ENCODE data around the gene ATG4A.

Gene ATG4A

DNA sequence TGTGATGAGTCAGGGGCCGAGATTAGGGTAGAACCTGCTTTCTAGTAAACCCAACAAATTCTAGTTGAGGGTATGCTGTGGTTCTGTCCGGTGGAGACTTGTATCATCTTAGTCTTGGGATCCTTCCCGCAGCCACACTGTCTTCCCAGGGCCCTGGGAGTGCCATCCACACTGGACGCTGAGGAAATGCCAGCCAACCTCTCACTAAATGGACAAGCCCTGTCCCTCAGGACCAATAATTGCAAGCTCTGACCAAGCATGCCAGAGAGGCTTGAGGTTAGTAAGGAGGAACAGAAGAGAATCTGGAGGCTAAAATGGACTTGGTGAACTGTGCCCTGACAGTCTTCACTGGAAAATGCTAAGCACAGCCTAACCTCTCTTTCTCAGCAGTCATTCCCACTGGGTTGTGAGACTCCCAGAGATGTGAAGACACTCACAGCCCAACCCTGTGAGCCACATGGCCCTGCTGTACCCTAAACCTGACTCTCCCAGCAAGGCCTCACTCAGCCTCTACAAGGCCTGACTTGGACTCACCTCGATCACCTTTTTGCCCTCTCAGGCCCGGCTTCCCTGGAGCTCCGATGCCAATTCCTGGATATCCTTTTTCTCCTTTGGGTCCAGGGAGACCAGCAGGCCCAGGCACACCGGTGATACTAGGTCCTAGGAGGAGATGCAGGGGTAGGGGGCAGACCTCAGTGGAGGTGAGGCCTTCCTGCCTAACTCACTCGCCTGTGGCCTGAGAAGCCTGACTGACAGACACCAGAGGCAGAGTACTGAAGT, 77.6 kb downstream of the ATG4A start:
- H3K27ac ChIP-seq (ENCODE audit: low read length, poor library complexity, severe bottlenecking) = no peak overlapping the region
- no peak overlapping the region for H4K8ac ChIP-seq (ENCODE audit: low read length)
- H2BK12ac ChIP-seq (ENCODE audit: low read length in 2 of 2) = no peak overlapping the region
- 92% methylated on average over 2 of the region's 9 CpGs for WGBS
- no peak overlapping the region for H3K4ac ChIP-seq (ENCODE audit: low read depth in 1 of 2, low read length in 2 of 2)
- H3K36me3 ChIP-seq (ENCODE audit: control insufficient read depth in 1 of 2, insufficient read depth in 2 of 2, low read depth in 1 of 2, low read length in 2 of 2) = no peaks in the 10 kb centered on the region
- peaks cover 0 to 54% of the 10 kb centered on the region in 2 experiments for H3K27me3 ChIP-seq (ENCODE audit: control insufficient read depth in 1 of 2, insufficient read depth in 1 of 2, low read length in 2 of 2)
- no peaks in the 10 kb centered on the region for H3K79me1 ChIP-seq (replicated peaks; ENCODE audit: low read length, poor library complexity, severe bottlenecking)
- H2AK5ac ChIP-seq (ENCODE audit: low read length, severe bottlenecking) = no peak overlapping the region
- H3K4me3 ChIP-seq (ENCODE audit: insufficient read depth in 1 of 2, low read depth in 1 of 2, low read length in 2 of 2) = no peak overlapping the region
- no peak overlapping the region for H3K4me2 ChIP-seq (ENCODE audit: low read length, poor library complexity, severe bottlenecking)
- H2AFZ ChIP-seq (ENCODE audit: low read depth, low read length) = no peak overlapping the region
- no peak overlapping the region for H4K91ac ChIP-seq (ENCODE audit: low read length)
- no peak overlapping the region for H2BK120ac ChIP-seq (ENCODE audit: low read depth, low read length)
- no peak overlapping the region for H2BK15ac ChIP-seq (ENCODE audit: low read depth, poor library complexity, severe bottlenecking)
- no peaks in the 10 kb centered on the region for H3K9me3 ChIP-seq (ENCODE audit: control insufficient read depth, low read length)
- no peak for DNase-seq
- H3K14ac ChIP-seq (ENCODE audit: low read length in 2 of 2) = no peak overlapping the region
- H3K9ac ChIP-seq (ENCODE audit: low read length) = no peak overlapping the region
- H3K18ac ChIP-seq (ENCODE audit: low read depth in 1 of 2, low read length in 2 of 2) = no peak overlapping the region
- H3K23ac ChIP-seq (ENCODE audit: low read length in 2 of 2) = no peak overlapping the region
- peaks cover 1% of the 10 kb centered on the region for H3K4me1 ChIP-seq (ENCODE audit: control insufficient read depth, insufficient read depth, low read depth, low read length)
- no peak overlapping the region for H2BK5ac ChIP-seq (ENCODE audit: low read depth, low read length, poor library complexity, severe bottlenecking)

DNA sequence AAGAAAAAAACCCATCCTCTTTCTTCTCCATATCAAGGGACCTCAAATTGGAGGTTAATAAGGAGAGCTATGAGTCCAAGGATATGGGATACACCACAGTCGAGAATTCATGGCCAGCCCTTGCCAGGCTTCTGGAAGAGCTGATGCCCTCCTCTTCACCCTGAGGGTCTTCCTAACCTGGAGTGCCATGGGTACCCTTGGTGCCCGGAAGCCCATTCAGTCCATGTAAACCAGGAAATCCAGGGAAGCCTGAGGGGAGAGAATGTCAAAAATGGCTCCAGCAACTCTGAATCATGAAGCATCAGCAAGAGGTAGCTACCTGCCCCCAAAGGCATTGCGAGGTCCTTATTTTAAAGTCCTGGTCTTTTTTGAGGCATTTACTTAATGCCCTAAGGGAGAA, 78.2 kb downstream of the ATG4A start:
- Histone ChIP-seq H3K18ac (ENCODE audit: low read depth in 1 of 2, low read length in 2 of 2) (no peak overlapping the region), H2BK5ac (ENCODE audit: low read depth, low read length, poor library complexity, severe bottlenecking) (no peak overlapping the region), H3K4me1 (ENCODE audit: control insufficient read depth, insufficient read depth, low read depth, low read length) (peaks cover 1% of the 10 kb centered on the region), H3K27ac (ENCODE audit: low read length, poor library complexity, severe bottlenecking) (no peak overlapping the region), H3K9ac (ENCODE audit: low read length) (no peak overlapping the region), H3K36me3 (ENCODE audit: control insufficient read depth in 1 of 2, insufficient read depth in 2 of 2, low read depth in 1 of 2, low read length in 2 of 2) (no peaks in the 10 kb centered on the region), H3K4me2 (ENCODE audit: low read length, poor library complexity, severe bottlenecking) (no peak overlapping the region), H3K27me3 (ENCODE audit: control insufficient read depth in 1 of 2, insufficient read depth in 1 of 2, low read length in 2 of 2) (peaks cover 0 to 54% of the 10 kb centered on the region in 2 experiments), H2AK5ac (ENCODE audit: low read length, severe bottlenecking) (no peak overlapping the region), H2BK15ac (ENCODE audit: low read depth, poor library complexity, severe bottlenecking) (no peak overlapping the region), H2BK12ac (ENCODE audit: low read length in 2 of 2) (no peak overlapping the region), H2BK120ac (ENCODE audit: low read depth, low read length) (no peak overlapping the region), H3K23ac (ENCODE audit: low read length in 2 of 2) (no peak overlapping the region), H3K4ac (ENCODE audit: low read depth in 1 of 2, low read length in 2 of 2) (no peak overlapping the region), H3K14ac (ENCODE audit: low read length in 2 of 2) (no peak overlapping the region), H2AFZ (ENCODE audit: low read depth, low read length) (no peak overlapping the region), H3K79me1 (replicated peaks; ENCODE audit: low read length, poor library complexity, severe bottlenecking) (no peaks in the 10 kb centered on the region), H4K91ac (ENCODE audit: low read length) (no peak overlapping the region), H3K4me3 (ENCODE audit: insufficient read depth in 1 of 2, low read depth in 1 of 2, low read length in 2 of 2) (no peak overlapping the region), H3K9me3 (ENCODE audit: control insufficient read depth, low read length) (no peaks in the 10 kb centered on the region), H4K8ac (ENCODE audit: low read length) (no peak overlapping the region)
- WGBS = 95% methylated on average over 2 of the region's 3 CpGs
- DNase-seq = no peak

DNA sequence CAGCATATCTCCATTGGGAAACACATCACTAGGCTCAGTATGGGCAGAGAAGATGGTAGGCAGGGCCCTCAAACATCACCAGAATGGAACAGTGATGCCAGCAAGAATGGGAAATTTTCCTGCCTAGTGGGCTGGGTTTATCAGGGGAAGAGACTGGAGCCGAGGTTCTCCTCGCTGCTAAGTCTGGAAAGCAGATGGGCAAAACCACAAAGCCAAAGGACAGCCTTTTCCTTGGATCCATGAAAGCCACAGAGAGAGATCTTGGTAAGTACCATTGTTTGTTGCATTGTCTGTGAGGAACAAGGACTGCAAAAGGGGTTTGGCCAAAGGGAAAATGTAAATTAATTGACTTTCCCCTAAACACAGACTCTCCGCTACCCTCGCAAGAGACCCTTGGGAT, 80.1 kb downstream of the ATG4A start:
- Histone ChIP-seq H3K79me1 (replicated peaks; ENCODE audit: low read length, poor library complexity, severe bottlenecking) (no peaks in the 10 kb centered on the region), H2BK120ac (ENCODE audit: low read depth, low read length) (no peak overlapping the region), H3K36me3 (ENCODE audit: control insufficient read depth in 1 of 2, insufficient read depth in 2 of 2, low read depth in 1 of 2, low read length in 2 of 2) (no peaks in the 10 kb centered on the region), H3K27ac (ENCODE audit: low read length, poor library complexity, severe bottlenecking) (no peak overlapping the region), H3K4me2 (ENCODE audit: low read length, poor library complexity, severe bottlenecking) (no peak overlapping the region), H2BK12ac (ENCODE audit: low read length in 2 of 2) (no peak overlapping the region), H3K27me3 (ENCODE audit: control insufficient read depth in 1 of 2, insufficient read depth in 1 of 2, low read length in 2 of 2) (peaks cover 0 to 62% of the 10 kb centered on the region in 2 experiments), H2AFZ (ENCODE audit: low read depth, low read length) (no peak overlapping the region), H3K14ac (ENCODE audit: low read length in 2 of 2) (no peak overlapping the region), H2AK5ac (ENCODE audit: low read length, severe bottlenecking) (no peak overlapping the region), H2BK5ac (ENCODE audit: low read depth, low read length, poor library complexity, severe bottlenecking) (no peak overlapping the region), H3K9me3 (ENCODE audit: control insufficient read depth, low read length) (no peaks in the 10 kb centered on the region), H4K8ac (ENCODE audit: low read length) (no peak overlapping the region), H3K4me1 (ENCODE audit: control insufficient read depth, insufficient read depth, low read depth, low read length) (peaks cover 3% of the 10 kb centered on the region), H2BK15ac (ENCODE audit: low read depth, poor library complexity, severe bottlenecking) (no peak overlapping the region), H3K23ac (ENCODE audit: low read length in 2 of 2) (no peak overlapping the region), H3K9ac (ENCODE audit: low read length) (no peak overlapping the region), H3K4me3 (ENCODE audit: insufficient read depth in 1 of 2, low read depth in 1 of 2, low read length in 2 of 2) (no peak overlapping the region), H4K91ac (ENCODE audit: low read length) (no peak overlapping the region), H3K18ac (ENCODE audit: low read depth in 1 of 2, low read length in 2 of 2) (no peak overlapping the region), H3K4ac (ENCODE audit: low read depth in 1 of 2, low read length in 2 of 2) (no peak overlapping the region)
- no peak for DNase-seq
- 100% methylated on average over 4 of the region's 4 CpGs for WGBS

DNA sequence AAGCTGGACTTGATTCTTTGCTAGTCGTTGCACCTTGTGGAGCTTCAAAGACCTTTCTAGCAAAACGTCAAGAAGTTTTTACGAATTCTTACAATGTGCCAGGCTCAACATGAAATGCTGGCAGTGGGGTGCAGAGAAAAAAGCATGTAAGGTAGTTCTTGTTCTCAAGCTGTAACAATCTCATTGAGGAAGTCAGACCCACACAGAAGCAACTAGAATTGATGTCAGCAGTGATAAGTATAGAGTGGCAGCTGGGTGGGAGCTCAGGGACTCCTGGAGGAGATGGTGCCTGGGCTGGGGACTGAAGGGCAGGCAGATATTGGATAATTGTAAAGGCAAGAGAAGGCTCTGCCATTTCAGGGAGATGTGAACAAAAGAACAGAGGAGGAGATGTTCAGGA, 82.3 kb downstream of the ATG4A start:
- WGBS = 50% methylated on average over 3 of the region's 3 CpGs

More for the DNA sequence above, 82.3 kb downstream of the ATG4A start:
- DNase-seq = no peak
- Histone ChIP-seq H3K27ac (ENCODE audit: low read length, poor library complexity, severe bottlenecking) (no peak overlapping the region), H4K91ac (ENCODE audit: low read length) (no peak overlapping the region), H4K8ac (ENCODE audit: low read length) (no peak overlapping the region), H2BK15ac (ENCODE audit: low read depth, poor library complexity, severe bottlenecking) (no peak overlapping the region), H3K4ac (ENCODE audit: low read depth in 1 of 2, low read length in 2 of 2) (no peak overlapping the region), H3K18ac (ENCODE audit: low read depth in 1 of 2, low read length in 2 of 2) (no peak overlapping the region), H2AK5ac (ENCODE audit: low read length, severe bottlenecking) (no peak overlapping the region), H3K4me1 (ENCODE audit: control insufficient read depth, insufficient read depth, low read depth, low read length) (peaks cover 8% of the 10 kb centered on the region), H2BK12ac (ENCODE audit: low read length in 2 of 2) (no peak overlapping the region), H3K23ac (ENCODE audit: low read length in 2 of 2) (no peak overlapping the region), H2BK120ac (ENCODE audit: low read depth, low read length) (no peak overlapping the region), H3K9me3 (ENCODE audit: control insufficient read depth, low read length) (no peaks in the 10 kb centered on the region), H3K4me2 (ENCODE audit: low read length, poor library complexity, severe bottlenecking) (no peak overlapping the region), H3K14ac (ENCODE audit: low read length in 2 of 2) (no peak overlapping the region), H3K36me3 (ENCODE audit: control insufficient read depth in 1 of 2, insufficient read depth in 2 of 2, low read depth in 1 of 2, low read length in 2 of 2) (no peaks in the 10 kb centered on the region), H3K4me3 (ENCODE audit: insufficient read depth in 1 of 2, low read depth in 1 of 2, low read length in 2 of 2) (no peak overlapping the region), H3K9ac (ENCODE audit: low read length) (no peak overlapping the region), H2AFZ (ENCODE audit: low read depth, low read length) (no peak overlapping the region), H3K79me1 (replicated peaks; ENCODE audit: low read length, poor library complexity, severe bottlenecking) (no peaks in the 10 kb centered on the region), H3K27me3 (ENCODE audit: control insufficient read depth in 1 of 2, insufficient read depth in 1 of 2, low read length in 2 of 2) (peaks cover 0 to 69% of the 10 kb centered on the region in 2 experiments), H2BK5ac (ENCODE audit: low read depth, low read length, poor library complexity, severe bottlenecking) (no peak overlapping the region)
